MCF 10A (cell line): ENCODE measurements around the gene TNFSF11. TPM values are rescaled to one million over a fixed set of nuclear protein-coding genes. Genes with fewer than 3 reads are reported as not detected.

Experiments used
- BruUV-seq: library from RNA; stranded (reverse); fragments of 400-500 nt; replicated peaks from 2 replicates; lab custom pipeline; 2021; lab: Mats Ljungman, UMichigan
- CTCF ChIA-PET: fragments of 300-600 bp; sonication (Branson Sonifier 250); formaldehyde crosslinking; extraction: SDS; loops from one replicate; lab custom pipeline; 2021; ENCODE audit warnings: antibody characterized with exemption, inconsistent platforms; lab: Yijun Ruan, JAX
- POLR2A ChIA-PET: fragments of 300-600, 350-650 bp; sonication (Branson Sonifier 250); formaldehyde crosslinking; extraction: SDS; loops from one replicate; lab custom pipeline; 2020; ENCODE audit warnings: antibody characterized with exemption, inconsistent platforms; lab: Yijun Ruan, JAX
- DNase-seq: peaks from one replicate; pipeline ENCODE4 v3.0.0-alpha.2; 2018; ENCODE audit not compliant: unreplicated experiment
- H3K27ac Mint-ChIP-seq: one replicate; pipeline ENCODE4 v1.8.0; 2022; ENCODE audit warnings: mild to moderate bottlenecking, low read depth, mixed read lengths; ENCODE audit not compliant: unreplicated experiment
- H3K27me3 Mint-ChIP-seq: one replicate; pipeline ENCODE4 v1.8.0; 2022; ENCODE audit warnings: mixed read lengths; ENCODE audit not compliant: insufficient read depth, unreplicated experiment
- H3K36me3 Mint-ChIP-seq: one replicate; pipeline ENCODE4 v1.8.0; 2022; ENCODE audit warnings: mild to moderate bottlenecking, moderate library complexity, mixed read lengths; ENCODE audit not compliant: insufficient read depth, unreplicated experiment
- H3K4me1 Mint-ChIP-seq: one replicate; pipeline ENCODE4 v1.8.0; 2022; ENCODE audit warnings: mixed read lengths; ENCODE audit not compliant: insufficient read depth, unreplicated experiment
- H3K4me3 Mint-ChIP-seq: one replicate; pipeline ENCODE4 v1.8.0; 2022; ENCODE audit warnings: mild to moderate bottlenecking, moderate library complexity, mixed read lengths; ENCODE audit not compliant: unreplicated experiment
- H3K9me3 Mint-ChIP-seq: one replicate; pipeline ENCODE4 v1.8.0; 2022; ENCODE audit warnings: mixed read lengths; ENCODE audit not compliant: unreplicated experiment
- CTCF ChIP-seq: fragments of 200-600 bp; IDR thresholded peaks from one replicate; pipeline ENCODE4 v1.8.0; 2022; ENCODE audit warnings: antibody characterized with exemption, mild to moderate bottlenecking; ENCODE audit not compliant: unreplicated experiment
- intact Hi-C: fragments of 100-400 bp; cut with micrococcal nuclease; formaldehyde crosslinking; loops from 2 replicates; pipeline ENCODE4 v1.14.1; 2022
- total RNA-seq: library from RNA; stranded (reverse); gene quantifications from 2 replicates; pipeline ENCODE4 v1.2.3, GENCODE V29; 2022

Gene TNFSF11
- total RNA-seq, 1 experiment from 2014 or later: not detected

GRCh38 chr13:42581427-42581826 is 7.5 kb downstream of the TNFSF11 start:
- CTCF ChIA-PET: no interaction called here

GRCh38 chr13:42591602-42592001 is 17.6 kb downstream of the TNFSF11 start:
- Mint-ChIP-seq H3K4me3 (no peak overlapping the region), H3K9me3 (no peaks in the 10 kb centered on the region), H3K36me3 (no peaks in the 10 kb centered on the region), H3K4me1 (peaks cover 11% of the 10 kb centered on the region), H3K27me3 (peaks cover 17% of the 10 kb centered on the region), H3K27ac (no peak overlapping the region)
- ChIA-PET POLR2A (no interaction called here), CTCF (no interaction called here)
- DNase-seq: peak; percentile 6
- no TSS peak for BruUV-seq
- no peak for TF ChIP-seq CTCF
- intact Hi-C loops: loop anchor here (10.0 kb wide), 1 partner anchor 493 kb away; no protein-coding TSS in a partner anchor

More at GRCh38 chr13:42581427-42581826, 7.5 kb downstream of the TNFSF11 start:
- H3K36me3 Mint-ChIP-seq: no peaks in the 10 kb centered on the region
- no peaks in the 10 kb centered on the region for H3K27me3 Mint-ChIP-seq
- BruUV-seq: no TSS peak
- no peak for DNase-seq
- no peak for TF ChIP-seq CTCF
- no peak overlapping the region for H3K4me3 Mint-ChIP-seq
- H3K27ac Mint-ChIP-seq: no peak overlapping the region
- H3K4me1 Mint-ChIP-seq: no peaks in the 10 kb centered on the region
- POLR2A ChIA-PET: no interaction called here
- H3K9me3 Mint-ChIP-seq: no peaks in the 10 kb centered on the region
- intact Hi-C loops: no loop called here

- TF ChIP-seq CTCF: no peak
- ChIA-PET CTCF (interaction anchor here (0.6 to 0.9 kb wide), 4 partner anchors 377 to 1274 kb away, joined by 3 read pairs; no protein-coding TSS in a partner anchor), POLR2A (no interaction called here)
- Mint-ChIP-seq H3K36me3 (no peaks in the 10 kb centered on the region), H3K9me3 (no peaks in the 10 kb centered on the region), H3K27ac (no peak overlapping the region), H3K4me1 (peaks cover 11% of the 10 kb centered on the region), H3K4me3 (no peak overlapping the region), H3K27me3 (peaks cover 17% of the 10 kb centered on the region)
- intact Hi-C loops: loop anchor here (10.0 kb wide), 1 partner anchor 492 kb away; no protein-coding TSS in a partner anchor
- no TSS peak for BruUV-seq
- no peak for DNase-seq
Observed at GRCh38 chr13:42592915-42593900, 19.3 kb downstream of the TNFSF11 start.
